A673 (cell line): ENCODE measurements around the gene FAM3B. TPM values are rescaled to one million over a fixed set of nuclear protein-coding genes. Genes with fewer than 3 reads are reported as not detected.

ENCODE experiments used
- BruUV-seq: library from RNA; stranded (reverse); fragments of 400-500 nt; replicated peaks from 2 replicates; lab custom pipeline; 2021; lab: Mats Ljungman, UMichigan
- CTCF ChIA-PET: fragments of 300-600 bp; sonication (Branson Sonifier 250); formaldehyde crosslinking; loops from one replicate; lab custom pipeline; 2022; ENCODE audit warnings: antibody characterized with exemption; lab: Charles Lee
- POLR2A ChIA-PET: fragments of 300-600 bp; sonication (Branson Sonifier 250); formaldehyde crosslinking; loops from one replicate; lab custom pipeline; 2022; ENCODE audit warnings: antibody characterized with exemption; ENCODE audit not compliant: low non-redundant PET; lab: Charles Lee
- DNase-seq: peaks from one replicate; pipeline ENCODE4 v3.0.0-alpha.2; 2015; ENCODE audit warnings: low spot score
- H3K27ac ChIP-seq: fragments of 200-600 bp; sonication (generic); 2 replicates; pipeline ENCODE4 v1.5.1; 2016; ENCODE audit warnings: mixed run types, low read depth, mild to moderate bottlenecking, mixed read lengths, antibody characterized with exemption, low read length; ENCODE audit not compliant: poor library complexity, severe bottlenecking
- H3K27me3 ChIP-seq: fragments of 200-600 bp; sonication (generic); replicated peaks from 2 replicates; pipeline ENCODE4 v1.6.1; 2017; ENCODE audit warnings: mixed run types, low read depth, mild to moderate bottlenecking, mixed read lengths, antibody characterized with exemption, low read length; ENCODE audit not compliant: insufficient read depth, poor library complexity
- H3K36me3 ChIP-seq: fragments of 200-600 bp; sonication (generic); 2 replicates; pipeline ENCODE4 v1.6.1; 2016; ENCODE audit warnings: mixed run types, mild to moderate bottlenecking, mixed read lengths, antibody characterized with exemption, low read length; ENCODE audit not compliant: insufficient read depth, poor library complexity, severe bottlenecking
- H3K4me1 ChIP-seq: fragments of 200-600 bp; sonication (generic); 2 replicates; pipeline ENCODE4 v1.6.1; 2017; ENCODE audit warnings: mixed run types, mild to moderate bottlenecking, mixed read lengths, antibody characterized with exemption, low read length; ENCODE audit not compliant: insufficient read depth, poor library complexity, severe bottlenecking
- H3K4me3 ChIP-seq: fragments of 200-600 bp; sonication (generic); 2 replicates; pipeline ENCODE4 v1.5.1; 2016; ENCODE audit warnings: low read depth, mixed run types, mild to moderate bottlenecking, mixed read lengths, low read length; ENCODE audit not compliant: poor library complexity, severe bottlenecking
- H3K9me3 ChIP-seq: fragments of 200-600 bp; sonication (generic); 2 replicates; pipeline ENCODE4 v1.6.1; 2016; ENCODE audit warnings: mixed run types, low read depth, mild to moderate bottlenecking, mixed read lengths, antibody characterized with exemption, low read length; ENCODE audit not compliant: poor library complexity, severe bottlenecking
- CTCF ChIP-seq: fragments of 300-800, 200-600 bp; sonication (generic); conservative IDR thresholded peaks from 2 replicates; pipeline ENCODE4 v1.5.1; 2017; ENCODE audit warnings: low read depth, mild to moderate bottlenecking, antibody characterized with exemption, low read length, moderate library complexity, mixed read lengths
- EZH2 ChIP-seq: fragments of 200-600 bp; sonication (generic); IDR thresholded peaks from 2 replicates; pipeline ENCODE4 v1.6.1; 2017; ENCODE audit warnings: borderline replicate concordance, low read depth, mild to moderate bottlenecking, mixed read lengths, antibody characterized with exemption, low read length; ENCODE audit not compliant: poor library complexity, severe bottlenecking
- intact Hi-C: fragments of 100-400 bp; cut with micrococcal nuclease; formaldehyde crosslinking; loops from one replicate; pipeline ENCODE4 v1.10.0; 2022; ENCODE audit not compliant: unreplicated experiment
- total RNA-seq: library from RNA; stranded (reverse); gene quantifications from 2 replicates; pipeline ENCODE4 v1.2.3, GENCODE V29; 2021

Gene FAM3B
- total RNA-seq, 1 experiment from 2014 or later: not detected

- no TSS peak for BruUV-seq
These were observed 56.7 kb downstream of the FAM3B start for GRCh38 chr21:41373253-41373652.

GRCh38 chr21:41373763-41374162 lies 57.2 kb downstream of the FAM3B start:
- Histone ChIP-seq H3K36me3 (no peaks in the 10 kb centered on the region), H3K4me1 (no peaks in the 10 kb centered on the region), H3K4me3 (no peak overlapping the region), H3K9me3 (no peaks in the 10 kb centered on the region), H3K27ac (no peak overlapping the region), H3K27me3 (no peaks in the 10 kb centered on the region)
- no peak for TF ChIP-seq CTCF
- no peak for TF ChIP-seq EZH2
- CTCF ChIA-PET: no interaction called here
- intact Hi-C loops: no loop called here
- POLR2A ChIA-PET: no interaction called here
- no TSS peak for BruUV-seq
- no peak for DNase-seq

More at GRCh38 chr21:41373253-41373652, 56.7 kb downstream of the FAM3B start:
- Histone ChIP-seq H3K4me1 (no peaks in the 10 kb centered on the region), H3K9me3 (no peaks in the 10 kb centered on the region), H3K27me3 (no peaks in the 10 kb centered on the region), H3K4me3 (no peak overlapping the region), H3K27ac (no peak overlapping the region), H3K36me3 (no peaks in the 10 kb centered on the region)
- CTCF ChIA-PET: no interaction called here
- intact Hi-C loops: no loop called here
- POLR2A ChIA-PET: no interaction called here
- DNase-seq: no peak
- TF ChIP-seq CTCF: no peak
- no peak for TF ChIP-seq EZH2

GRCh38 chr21:41374177-41374712 lies 57.6 kb downstream of the FAM3B start:
- no peaks in the 10 kb centered on the region for H3K4me1 ChIP-seq
- H3K36me3 ChIP-seq: no peaks in the 10 kb centered on the region
- no peak for TF ChIP-seq CTCF
- no peak for TF ChIP-seq EZH2
- ChIA-PET CTCF (no interaction called here), POLR2A (no interaction called here)
- DNase-seq: no peak
- H3K9me3 ChIP-seq: no peaks in the 10 kb centered on the region
- H3K27ac ChIP-seq: no peak overlapping the region
- intact Hi-C loops: no loop called here
- no TSS peak for BruUV-seq
- no peaks in the 10 kb centered on the region for H3K27me3 ChIP-seq
- H3K4me3 ChIP-seq: no peak overlapping the region
